CD14-positive monocyte (primary cell): Measurements from ENCODE around the gene JARID2. TPM values are rescaled to one million over a fixed set of nuclear protein-coding genes. Genes with fewer than 3 reads are reported as not detected.

Source experiments
- DNase-seq, 3 donors: peaks; one replicate each; pipeline ENCODE4 v3.0.0-alpha.2; 2011 to 2022
- H2AFZ ChIP-seq: 2 replicates; pipeline ENCODE4 v1.6.0; 2012; ENCODE audit warnings: mild to moderate bottlenecking, low read depth, low read length, inconsistent platforms; ENCODE audit not compliant: insufficient read depth, poor library complexity, severe bottlenecking
- H3K27ac ChIP-seq, 2 donors: 1 replicate in 1 of 2; 2 replicates in 1 of 2; pipeline ENCODE4 v1.5.1; 2012 to 2013; ENCODE audit warnings: low read length in 2 of 2, control low read depth in 1 of 2, inconsistent platforms in 1 of 2, low read depth in 1 of 2, mild to moderate bottlenecking in 1 of 2
- H3K27me3 ChIP-seq, 2 donors: one replicate each; pipeline versions ENCODE4 v1.6.0 to v1.6.1; 2011 to 2013; ENCODE audit warnings: low read length in 2 of 2; ENCODE audit not compliant: control insufficient read depth in 2 of 2, insufficient read depth in 2 of 2
- H3K36me3 ChIP-seq, 2 donors: replicated peaks in 1 of 2; 1 replicate in 1 of 2; 2 replicates in 1 of 2; pipeline versions ENCODE4 v1.5.1 to v1.6.1; 2012 to 2013; ENCODE audit warnings: low read length in 2 of 2, control low read depth in 1 of 2, inconsistent platforms in 1 of 2, mild to moderate bottlenecking in 1 of 2; ENCODE audit not compliant: insufficient read depth in 2 of 2, control insufficient read depth in 1 of 2
- H3K4me1 ChIP-seq, 2 donors: 1 replicate in 1 of 2; 2 replicates in 1 of 2; pipeline versions ENCODE4 v1.5.1 to v1.6.1; 2012 to 2013; ENCODE audit warnings: low read length in 2 of 2, control low read depth in 1 of 2, inconsistent platforms in 1 of 2, mild to moderate bottlenecking in 1 of 2, moderate library complexity in 1 of 2; ENCODE audit not compliant: insufficient read depth in 2 of 2, control insufficient read depth in 1 of 2
- H3K4me2 ChIP-seq: replicated peaks from 2 replicates; pipeline ENCODE3; 2012; ENCODE audit warnings: low read length, moderate library complexity, mild to moderate bottlenecking; ENCODE audit not compliant: poor library complexity, severe bottlenecking; ENCODE audit errors: extremely low read depth
- H3K4me3 ChIP-seq, 3 experiments: fragments of 200-600 bp in 1 of 3; sonication (generic) in 1 of 3; replicated peaks in 1 of 3; 1 replicate in 2 of 3; 2 replicates in 1 of 3; pipeline ENCODE4 v1.5.1; 2011 to 2013; ENCODE audit warnings: low read length in 3 of 3, mild to moderate bottlenecking in 3 of 3, control low read depth in 2 of 3, low read depth in 2 of 3, inconsistent platforms in 1 of 3, moderate library complexity in 1 of 3
- H3K79me2 ChIP-seq: 2 replicates; pipeline ENCODE4 v1.6.0; 2012; ENCODE audit warnings: mild to moderate bottlenecking, control low read depth, inconsistent platforms, low read length, moderate library complexity; ENCODE audit not compliant: insufficient read depth
- H3K9ac ChIP-seq: 2 replicates; pipeline ENCODE4 v1.6.0; 2017; ENCODE audit warnings: low read length, mild to moderate bottlenecking; ENCODE audit not compliant: insufficient read depth, poor library complexity, severe bottlenecking
- H3K9me3 ChIP-seq, 2 donors: replicated peaks in 1 of 2; 1 replicate in 1 of 2; 2 replicates in 1 of 2; pipeline versions ENCODE4 v1.5.1 to v1.6.1; 2012 to 2013; ENCODE audit warnings: low read length in 2 of 2, control low read depth in 1 of 2; ENCODE audit not compliant: control insufficient read depth in 1 of 2, insufficient read depth in 1 of 2
- H4K20me1 ChIP-seq: 2 replicates; pipeline ENCODE4 v1.6.0; 2012; ENCODE audit warnings: mild to moderate bottlenecking, low read length, control low read depth, moderate library complexity; ENCODE audit not compliant: insufficient read depth
- H3K27ac Mint-ChIP-seq, 7 donors: one replicate each; pipeline ENCODE4 v1.8.0; 2020; ENCODE audit warnings: mild to moderate bottlenecking in 7 of 7, mixed read lengths in 7 of 7, moderate library complexity in 6 of 7, inconsistent platforms in 2 of 7
- H3K27me3 Mint-ChIP-seq, 3 donors: one replicate each; pipeline ENCODE4 v1.8.0; 2021 to 2022; ENCODE audit warnings: low read depth in 3 of 3, mild to moderate bottlenecking in 3 of 3, mixed read lengths in 3 of 3, moderate library complexity in 3 of 3, inconsistent platforms in 1 of 3
- H3K36me3 Mint-ChIP-seq, 2 donors: one replicate each; pipeline ENCODE4 v1.8.0; 2020; ENCODE audit warnings: mixed read lengths in 2 of 2, inconsistent platforms in 1 of 2, mild to moderate bottlenecking in 1 of 2
- H3K4me1 Mint-ChIP-seq: one replicate; pipeline ENCODE4 v1.8.0; 2020; ENCODE audit warnings: mild to moderate bottlenecking, mixed read lengths
- H3K4me3 Mint-ChIP-seq, 2 donors: one replicate each; pipeline ENCODE4 v1.8.0; 2020; ENCODE audit warnings: mild to moderate bottlenecking in 2 of 2, mixed read lengths in 2 of 2, moderate library complexity in 1 of 2
- H3K9me3 Mint-ChIP-seq, 7 donors: one replicate each; pipeline ENCODE4 v1.8.0; 2020 to 2022; ENCODE audit warnings: mixed read lengths in 7 of 7, mild to moderate bottlenecking in 6 of 7, moderate library complexity in 6 of 7, inconsistent platforms in 2 of 7
- CTCF ChIP-seq: fragments of 200-600 bp; IDR thresholded peaks from one replicate; pipeline ENCODE4 v1.8.0; 2022; ENCODE audit warnings: antibody characterized with exemption, mild to moderate bottlenecking
- WGBS: methylation state at CpG from one replicate; pipeline ENCODE4 v1.1.5; 2013; ENCODE audit warnings: missing lambda C conversion rate; ENCODE audit not compliant: insufficient coverage; 5-methylcytosine and 5-hydroxymethylcytosine counted together
- intact Hi-C, 2 donors: fragments of 100-400 bp; cut with micrococcal nuclease; formaldehyde crosslinking; loops; one replicate each; pipeline versions ENCODE4 v1.15.0 to v1.15.1; 2023
- polyA plus RNA-seq, 3 donors: library from polyadenylated mRNA; depleted of rRNA in 1 of 3; unstranded in 2 of 3; stranded (reverse) in 1 of 3; fragments of 300-500 nt in 2 of 3; fragments of >200 nt in 1 of 3; fragmentation: Illumina TruSeq in 2 of 3; gene quantifications; 1 replicate in 2 of 3; 2 replicates in 1 of 3; pipeline ENCODE4 v1.2.3, GENCODE V29; 2012 to 2021

JARID2 gene
- polyA plus RNA-seq, 3 donors: 6.8 to 17.5 (median 12.5) TPM

GRCh38 chr6:15382089-15382488 lies 136.2 kb downstream of the JARID2 start:
- peaks cover 19 to 58% of the 10 kb centered on the region in 2 donors for H3K36me3 Mint-ChIP-seq
- no peaks in the 10 kb centered on the region for H3K27me3 ChIP-seq

GRCh38 chr6:15382712-15383111 lies 136.8 kb downstream of the JARID2 start:
- Histone ChIP-seq H3K79me2 (peaks cover 100% of the 10 kb centered on the region), H3K9ac (no peak overlapping the region), H3K36me3 (peaks cover 0 to 2% of the 10 kb centered on the region in 2 donors), H3K27ac (peak overlapping the region in 1 of 2 donors; percentile 29), H2AFZ (no peak overlapping the region), H3K4me3 (no peak overlapping the region), H3K4me1 (peaks cover 3 to 15% of the 10 kb centered on the region in 2 donors), H4K20me1 (peaks cover 97% of the 10 kb centered on the region), H3K4me2 (no peak overlapping the region), H3K27me3 (no peaks in the 10 kb centered on the region), H3K9me3 (no peaks in the 10 kb centered on the region)
- peaks cover 14 to 62% of the 10 kb centered on the region in 2 donors for H3K36me3 Mint-ChIP-seq
- peaks cover 0 to 3% (median 3%) of the 10 kb centered on the region in 3 donors for H3K27me3 Mint-ChIP-seq
- no peak for TF ChIP-seq CTCF
- peak overlapping the region in 3 of 7 donors; percentile 55 to 69 (median 66) for H3K27ac Mint-ChIP-seq
- WGBS: 95% methylated on average over 3 of the region's 8 CpGs
- H3K9me3 Mint-ChIP-seq: no peaks in the 10 kb centered on the region
- H3K4me3 Mint-ChIP-seq: no peak overlapping the region
- H3K4me1 Mint-ChIP-seq: peaks cover 76% of the 10 kb centered on the region
- intact Hi-C loops: loop anchor here in 1 of 2 donors (5.0 kb wide), 1 partner anchor 45 kb away; no protein-coding TSS in a partner anchor
- no peak for DNase-seq

More at GRCh38 chr6:15382089-15382488, 136.2 kb downstream of the JARID2 start:
- Histone ChIP-seq H3K9ac (no peak overlapping the region), H3K79me2 (peaks cover 100% of the 10 kb centered on the region), H3K36me3 (peaks cover 2 to 6% of the 10 kb centered on the region in 2 donors), H2AFZ (no peak overlapping the region), H3K9me3 (no peaks in the 10 kb centered on the region), H3K4me3 (no peak overlapping the region), H3K27ac (peak overlapping the region in 1 of 2 donors; percentile 29), H3K4me2 (no peak overlapping the region), H4K20me1 (peaks cover 97% of the 10 kb centered on the region), H3K4me1 (peaks cover 3 to 15% of the 10 kb centered on the region in 2 donors)
- Mint-ChIP-seq H3K9me3 (peaks cover 0 to 1% (median 0%) of the 10 kb centered on the region in 7 donors), H3K4me3 (no peak overlapping the region), H3K27me3 (peaks cover 0 to 3% (median 3%) of the 10 kb centered on the region in 3 donors), H3K4me1 (peaks cover 71% of the 10 kb centered on the region), H3K27ac (peak overlapping the region; percentile 35 to 73 (median 57))
- TF ChIP-seq CTCF: no peak
- intact Hi-C loops: loop anchor here in 1 of 2 donors (5.0 kb wide), 1 partner anchor 45 kb away; no protein-coding TSS in a partner anchor
- WGBS: 84% methylated on average over 4 of the region's 7 CpGs
- no peak for DNase-seq
